CD14-positive monocyte (primary cell): ENCODE measurements around the gene CATSPERE. TPM values are rescaled to one million over a fixed set of nuclear protein-coding genes. Genes with fewer than 3 reads are reported as not detected.

ENCODE experiments used
- DNase-seq, 3 donors: peaks; one replicate each; pipeline ENCODE4 v3.0.0-alpha.2; 2011 to 2022
- H2AFZ ChIP-seq: 2 replicates; pipeline ENCODE4 v1.6.0; 2012; ENCODE audit warnings: mild to moderate bottlenecking, low read depth, low read length, inconsistent platforms; ENCODE audit not compliant: insufficient read depth, poor library complexity, severe bottlenecking
- H3K27ac ChIP-seq, 2 donors: 1 replicate in 1 of 2; 2 replicates in 1 of 2; pipeline ENCODE4 v1.5.1; 2012 to 2013; ENCODE audit warnings: low read length in 2 of 2, control low read depth in 1 of 2, inconsistent platforms in 1 of 2, low read depth in 1 of 2, mild to moderate bottlenecking in 1 of 2
- H3K27me3 ChIP-seq, 2 donors: one replicate each; pipeline versions ENCODE4 v1.6.0 to v1.6.1; 2011 to 2013; ENCODE audit warnings: low read length in 2 of 2; ENCODE audit not compliant: control insufficient read depth in 2 of 2, insufficient read depth in 2 of 2
- H3K36me3 ChIP-seq, 2 donors: replicated peaks in 1 of 2; 1 replicate in 1 of 2; 2 replicates in 1 of 2; pipeline versions ENCODE4 v1.5.1 to v1.6.1; 2012 to 2013; ENCODE audit warnings: low read length in 2 of 2, control low read depth in 1 of 2, inconsistent platforms in 1 of 2, mild to moderate bottlenecking in 1 of 2; ENCODE audit not compliant: insufficient read depth in 2 of 2, control insufficient read depth in 1 of 2
- H3K4me1 ChIP-seq, 2 donors: 1 replicate in 1 of 2; 2 replicates in 1 of 2; pipeline versions ENCODE4 v1.5.1 to v1.6.1; 2012 to 2013; ENCODE audit warnings: low read length in 2 of 2, control low read depth in 1 of 2, inconsistent platforms in 1 of 2, mild to moderate bottlenecking in 1 of 2, moderate library complexity in 1 of 2; ENCODE audit not compliant: insufficient read depth in 2 of 2, control insufficient read depth in 1 of 2
- H3K4me2 ChIP-seq: replicated peaks from 2 replicates; pipeline ENCODE3; 2012; ENCODE audit warnings: low read length, moderate library complexity, mild to moderate bottlenecking; ENCODE audit not compliant: poor library complexity, severe bottlenecking; ENCODE audit errors: extremely low read depth
- H3K4me3 ChIP-seq, 3 experiments: fragments of 200-600 bp in 1 of 3; sonication (generic) in 1 of 3; replicated peaks in 1 of 3; 1 replicate in 2 of 3; 2 replicates in 1 of 3; pipeline ENCODE4 v1.5.1; 2011 to 2013; ENCODE audit warnings: low read length in 3 of 3, mild to moderate bottlenecking in 3 of 3, control low read depth in 2 of 3, low read depth in 2 of 3, inconsistent platforms in 1 of 3, moderate library complexity in 1 of 3
- H3K79me2 ChIP-seq: 2 replicates; pipeline ENCODE4 v1.6.0; 2012; ENCODE audit warnings: mild to moderate bottlenecking, control low read depth, inconsistent platforms, low read length, moderate library complexity; ENCODE audit not compliant: insufficient read depth
- H3K9ac ChIP-seq: 2 replicates; pipeline ENCODE4 v1.6.0; 2017; ENCODE audit warnings: low read length, mild to moderate bottlenecking; ENCODE audit not compliant: insufficient read depth, poor library complexity, severe bottlenecking
- H3K9me3 ChIP-seq, 2 donors: replicated peaks in 1 of 2; 1 replicate in 1 of 2; 2 replicates in 1 of 2; pipeline versions ENCODE4 v1.5.1 to v1.6.1; 2012 to 2013; ENCODE audit warnings: low read length in 2 of 2, control low read depth in 1 of 2; ENCODE audit not compliant: control insufficient read depth in 1 of 2, insufficient read depth in 1 of 2
- H4K20me1 ChIP-seq: 2 replicates; pipeline ENCODE4 v1.6.0; 2012; ENCODE audit warnings: mild to moderate bottlenecking, low read length, control low read depth, moderate library complexity; ENCODE audit not compliant: insufficient read depth
- H3K27ac Mint-ChIP-seq, 7 donors: one replicate each; pipeline ENCODE4 v1.8.0; 2020; ENCODE audit warnings: mild to moderate bottlenecking in 7 of 7, mixed read lengths in 7 of 7, moderate library complexity in 6 of 7, inconsistent platforms in 2 of 7
- H3K27me3 Mint-ChIP-seq, 3 donors: one replicate each; pipeline ENCODE4 v1.8.0; 2021 to 2022; ENCODE audit warnings: low read depth in 3 of 3, mild to moderate bottlenecking in 3 of 3, mixed read lengths in 3 of 3, moderate library complexity in 3 of 3, inconsistent platforms in 1 of 3
- H3K36me3 Mint-ChIP-seq, 2 donors: one replicate each; pipeline ENCODE4 v1.8.0; 2020; ENCODE audit warnings: mixed read lengths in 2 of 2, inconsistent platforms in 1 of 2, mild to moderate bottlenecking in 1 of 2
- H3K4me1 Mint-ChIP-seq: one replicate; pipeline ENCODE4 v1.8.0; 2020; ENCODE audit warnings: mild to moderate bottlenecking, mixed read lengths
- H3K4me3 Mint-ChIP-seq, 2 donors: one replicate each; pipeline ENCODE4 v1.8.0; 2020; ENCODE audit warnings: mild to moderate bottlenecking in 2 of 2, mixed read lengths in 2 of 2, moderate library complexity in 1 of 2
- H3K9me3 Mint-ChIP-seq, 7 donors: one replicate each; pipeline ENCODE4 v1.8.0; 2020 to 2022; ENCODE audit warnings: mixed read lengths in 7 of 7, mild to moderate bottlenecking in 6 of 7, moderate library complexity in 6 of 7, inconsistent platforms in 2 of 7
- CTCF ChIP-seq: fragments of 200-600 bp; IDR thresholded peaks from one replicate; pipeline ENCODE4 v1.8.0; 2022; ENCODE audit warnings: antibody characterized with exemption, mild to moderate bottlenecking
- WGBS: methylation state at CpG from one replicate; pipeline ENCODE4 v1.1.5; 2013; ENCODE audit warnings: missing lambda C conversion rate; ENCODE audit not compliant: insufficient coverage; 5-methylcytosine and 5-hydroxymethylcytosine counted together
- intact Hi-C, 2 donors: fragments of 100-400 bp; cut with micrococcal nuclease; formaldehyde crosslinking; loops; one replicate each; pipeline versions ENCODE4 v1.15.0 to v1.15.1; 2023
- polyA plus RNA-seq, 3 donors: library from polyadenylated mRNA; depleted of rRNA in 1 of 3; unstranded in 2 of 3; stranded (reverse) in 1 of 3; fragments of 300-500 nt in 2 of 3; fragments of >200 nt in 1 of 3; fragmentation: Illumina TruSeq in 2 of 3; gene quantifications; 1 replicate in 2 of 3; 2 replicates in 1 of 3; pipeline ENCODE4 v1.2.3, GENCODE V29; 2012 to 2021

The CATSPERE gene
- polyA plus RNA-seq, 3 donors: 0.63 TPM; not detected in 2

- Histone ChIP-seq H2AFZ (no peak overlapping the region), H3K9me3 (no peaks in the 10 kb centered on the region), H3K79me2 (no peaks in the 10 kb centered on the region), H3K36me3 (no peaks in the 10 kb centered on the region), H3K9ac (no peak overlapping the region), H3K4me3 (no peak overlapping the region), H3K4me2 (no peak overlapping the region), H3K4me1 (no peaks in the 10 kb centered on the region), H3K27me3 (no peaks in the 10 kb centered on the region), H3K27ac (no peak overlapping the region), H4K20me1 (no peaks in the 10 kb centered on the region)
- Mint-ChIP-seq H3K9me3 (peaks cover 2 to 5% (median 3%) of the 10 kb centered on the region in 7 donors), H3K4me3 (no peak overlapping the region), H3K27me3 (peaks cover 0 to 4% (median 0%) of the 10 kb centered on the region in 3 donors), H3K27ac (no peak overlapping the region), H3K4me1 (no peaks in the 10 kb centered on the region), H3K36me3 (no peaks in the 10 kb centered on the region)
- intact Hi-C loops: no loop called here
- no peak for DNase-seq
- no peak for TF ChIP-seq CTCF
- WGBS: no CpG with 5 or more reads among the region's 2 CpGs
Measured at GRCh38 chr1:244494653-244495052, 33.6 kb downstream of the CATSPERE start.

GRCh38 chr1:244496186-244496585 lies 35.1 kb downstream of the CATSPERE start:
- DNase-seq: no peak
- TF ChIP-seq CTCF: no peak
- Mint-ChIP-seq H3K4me3 (no peak overlapping the region), H3K27me3 (peaks cover 0 to 2% (median 0%) of the 10 kb centered on the region in 3 donors), H3K27ac (no peak overlapping the region), H3K36me3 (no peaks in the 10 kb centered on the region), H3K9me3 (peaks cover 3 to 14% (median 10%) of the 10 kb centered on the region in 7 donors), H3K4me1 (no peaks in the 10 kb centered on the region)
- intact Hi-C loops: no loop called here
- Histone ChIP-seq H4K20me1 (no peaks in the 10 kb centered on the region), H3K9me3 (no peaks in the 10 kb centered on the region), H3K36me3 (no peaks in the 10 kb centered on the region), H3K79me2 (no peaks in the 10 kb centered on the region), H3K4me1 (no peaks in the 10 kb centered on the region), H3K9ac (no peak overlapping the region), H3K27ac (no peak overlapping the region), H3K27me3 (no peaks in the 10 kb centered on the region), H3K4me3 (no peak overlapping the region), H2AFZ (no peak overlapping the region), H3K4me2 (no peak overlapping the region)
- WGBS: 100% methylated on average over 1 of the region's 1 CpG
